Uterus (tissue), 2 donors: ENCODE results near the gene SP2.

Experiments used
- CTCF ChIP-seq, 4 experiments: fragments of 200-600 bp in 2 of 4; fragments of 450-650 bp in 2 of 4; sonication (generic) in 2 of 4; IDR thresholded peaks; one replicate each; pipeline ENCODE4 v1.5.1; 2016 to 2019; ENCODE audit warnings: antibody characterized with exemption in 4 of 4, mild to moderate bottlenecking in 2 of 4, moderate library complexity in 1 of 4
- POLR2A ChIP-seq, 2 donors: fragments of 450-650 bp; IDR thresholded peaks; one replicate each; pipeline ENCODE4 v1.6.1; 2016; ENCODE audit warnings: antibody characterized with exemption in 2 of 2, mild to moderate bottlenecking in 1 of 2, moderate library complexity in 1 of 2

GRCh38 chr17:47907932-47908562 is 12.0 kb downstream of the SP2 start:
- no peak for TF ChIP-seq CTCF (IDR thresholded peaks at IDR 0.05)
- no peak for TF ChIP-seq POLR2A (IDR thresholded peaks at IDR 0.05)
